NCI-H1092 treated with DMSO at 0.1 percent for 48 hours (cell line): ENCODE results near the gene STIMATE.

Experiments
- DNase-seq: peaks from one replicate; lab custom pipeline; 2025; lab: John Stamatoyannopoulos, UW

The STIMATE gene

DNA sequence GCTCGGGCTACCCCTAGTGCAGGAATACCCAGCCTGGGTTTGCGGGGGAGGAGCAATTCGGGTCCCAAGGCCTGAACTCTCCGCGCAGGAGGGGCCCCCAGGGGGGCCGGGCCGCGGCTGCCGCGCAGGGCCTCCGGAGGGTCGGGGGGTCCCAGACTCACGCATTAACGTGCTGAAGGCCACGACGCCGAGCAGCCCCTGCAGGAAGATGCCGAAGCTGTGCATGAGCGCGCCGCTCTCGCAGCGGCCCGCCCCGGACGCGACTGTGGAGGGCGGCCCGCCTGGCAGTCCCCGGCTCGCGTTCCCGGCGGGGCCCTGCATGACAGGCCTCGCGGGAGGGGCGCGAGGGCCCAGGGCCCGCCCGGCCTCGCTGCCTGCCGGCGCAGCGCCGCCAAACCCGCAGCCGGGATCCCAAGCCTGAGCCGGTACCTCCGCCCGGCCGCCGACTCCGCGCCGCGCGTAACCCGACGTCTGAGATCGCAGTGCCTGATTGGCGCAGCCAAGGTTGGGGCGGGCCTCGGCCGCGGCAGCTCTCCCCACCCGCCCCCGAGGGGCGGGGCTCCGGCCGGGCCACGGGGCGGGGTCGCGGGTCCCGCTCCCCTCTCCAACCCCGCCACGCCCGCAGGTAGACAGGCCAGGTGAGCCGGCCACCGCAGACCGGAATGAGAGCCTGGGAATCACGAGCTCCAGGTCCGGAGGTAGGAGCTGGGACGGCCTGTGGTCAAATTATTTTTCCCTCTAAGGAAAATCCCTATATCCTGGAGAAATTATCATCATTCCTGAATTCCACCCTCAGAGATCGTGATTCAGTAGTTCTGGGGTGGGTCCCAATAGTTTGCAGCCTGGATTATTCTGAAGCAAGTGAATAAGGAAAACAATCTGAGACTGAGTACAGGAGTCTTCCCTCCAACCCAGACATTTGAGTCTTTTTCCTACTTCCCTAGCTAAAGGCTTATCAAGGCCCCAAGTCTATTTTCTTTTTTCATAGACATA lies at the start of gene STIMATE:
TSS of gene STIMATE (minus strand) at position 419 of the 993 bp plus-strand sequence. CDS start at position 321, 98 bp downstream.
- peak; percentile 65 for DNase-seq

DNA sequence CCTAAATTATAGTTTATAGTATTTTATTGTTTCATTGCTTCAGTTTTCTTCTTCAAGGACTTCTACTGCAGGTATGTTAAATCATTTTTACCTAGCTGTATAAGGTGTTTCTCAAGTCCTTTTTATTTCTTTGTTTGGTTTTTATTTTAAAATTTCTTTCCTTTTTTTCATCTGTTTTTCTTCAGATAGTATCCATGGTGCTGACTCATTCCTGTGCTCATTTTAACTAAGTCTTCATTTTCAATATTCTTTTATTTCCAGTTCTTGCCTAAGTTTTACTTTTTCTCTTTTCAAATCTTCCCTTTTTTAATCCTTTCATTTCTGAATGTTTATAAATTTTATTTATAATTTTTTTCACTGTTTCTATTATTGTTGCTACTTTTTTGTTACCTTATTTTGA lies 42.3 kb upstream of the STIMATE start:
- no peak for DNase-seq

DNA sequence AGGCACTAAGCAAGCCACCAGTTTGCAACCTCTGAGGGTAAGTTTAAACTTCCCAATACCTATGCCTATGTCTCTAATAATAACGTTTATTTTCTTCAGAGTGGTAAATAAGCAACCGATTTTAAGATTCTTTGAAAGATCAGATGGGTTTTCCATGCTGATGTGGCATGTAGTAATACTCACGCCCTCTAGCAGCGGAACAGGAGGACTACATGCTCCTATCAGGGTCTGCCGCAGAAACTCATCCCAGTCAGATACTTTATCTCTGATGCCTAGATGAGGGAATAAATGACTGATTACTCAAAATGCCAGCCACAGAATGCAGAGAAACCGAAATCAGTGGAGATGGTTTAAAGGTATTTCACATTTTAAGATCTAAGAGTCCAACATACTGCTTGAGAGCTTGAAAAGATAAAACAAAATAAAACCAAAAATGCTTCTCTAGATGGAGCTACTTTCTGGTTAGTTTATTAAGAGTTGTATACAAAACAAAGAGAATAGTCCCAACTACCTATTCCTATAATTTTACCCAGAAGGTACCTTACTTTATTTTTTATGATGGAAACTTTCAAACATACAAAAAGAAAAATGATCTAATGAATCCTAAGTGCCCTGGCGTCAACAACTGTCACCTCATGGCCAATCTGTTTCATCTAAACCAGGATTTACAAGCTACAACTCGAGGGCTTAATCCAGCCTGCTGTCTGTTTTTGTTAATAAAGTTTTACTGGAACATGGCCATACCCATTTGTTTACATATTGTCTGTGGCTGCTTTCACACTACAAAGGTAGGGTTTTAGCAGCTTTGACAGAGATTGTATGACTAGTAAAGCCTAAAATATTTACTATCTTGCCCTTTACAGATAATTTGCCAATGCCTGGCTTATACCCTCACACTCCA lies 37.5 kb upstream of the STIMATE start:
- peak; percentile 25 for DNase-seq

DNA sequence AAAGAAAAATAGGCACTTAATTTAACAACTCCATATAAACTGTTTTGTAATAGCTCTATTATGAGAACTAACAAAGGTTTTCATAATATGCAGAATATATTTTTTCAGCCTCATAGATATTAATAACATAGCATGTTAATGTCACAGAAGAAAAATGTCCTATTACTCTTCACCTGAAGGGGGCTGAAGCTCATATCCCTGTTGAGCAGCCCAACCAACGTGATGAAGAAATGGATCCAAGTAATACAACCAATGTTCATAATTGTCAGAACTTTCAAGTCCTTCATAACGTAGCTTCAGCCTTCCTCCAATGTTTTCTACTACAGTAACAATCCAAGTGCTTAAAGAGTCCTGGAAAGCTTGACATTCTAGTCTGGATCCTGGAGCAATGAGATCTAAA lies 34.5 kb upstream of the STIMATE start:
- DNase-seq, result no peak

DNA sequence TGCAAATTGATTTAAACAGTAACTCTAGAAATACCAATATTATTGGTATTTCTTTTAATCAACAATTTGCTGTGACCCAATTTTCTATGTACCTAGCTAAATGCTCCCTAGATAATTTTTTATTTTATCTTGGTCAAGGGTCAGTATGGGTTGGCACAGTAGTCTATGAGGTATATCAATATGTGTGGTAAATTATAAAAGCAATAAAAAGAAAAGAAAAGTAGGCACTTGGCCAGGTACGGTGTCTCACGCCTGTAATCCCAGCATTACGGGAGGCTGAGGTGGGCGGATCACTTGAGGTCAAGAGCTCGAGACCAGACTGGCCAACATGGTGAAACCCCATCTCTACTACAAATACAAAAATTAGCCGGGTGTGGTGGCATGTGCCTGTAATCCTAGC lies 34.0 kb upstream of the STIMATE start:
- no peak for DNase-seq

DNA sequence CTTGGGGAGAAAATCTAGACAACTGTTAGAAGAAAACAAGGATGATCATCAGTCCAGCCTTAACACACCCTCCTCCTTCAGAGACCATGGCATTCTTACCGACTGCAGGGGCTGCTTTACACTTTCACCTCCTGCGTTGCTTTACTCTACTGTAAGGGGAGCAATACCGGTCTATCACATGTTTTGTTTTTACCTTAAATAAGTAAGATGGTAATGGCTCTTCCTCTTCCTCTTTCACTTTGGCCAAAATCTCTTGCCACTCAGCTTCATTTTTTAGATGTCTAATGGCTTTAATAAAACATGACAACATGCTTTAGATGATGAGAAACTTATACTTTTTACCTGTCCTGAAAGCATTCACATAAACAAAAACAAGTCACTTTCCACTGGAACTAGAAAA lies 33.4 kb upstream of the STIMATE start:
- DNase-seq, result no peak

DNA sequence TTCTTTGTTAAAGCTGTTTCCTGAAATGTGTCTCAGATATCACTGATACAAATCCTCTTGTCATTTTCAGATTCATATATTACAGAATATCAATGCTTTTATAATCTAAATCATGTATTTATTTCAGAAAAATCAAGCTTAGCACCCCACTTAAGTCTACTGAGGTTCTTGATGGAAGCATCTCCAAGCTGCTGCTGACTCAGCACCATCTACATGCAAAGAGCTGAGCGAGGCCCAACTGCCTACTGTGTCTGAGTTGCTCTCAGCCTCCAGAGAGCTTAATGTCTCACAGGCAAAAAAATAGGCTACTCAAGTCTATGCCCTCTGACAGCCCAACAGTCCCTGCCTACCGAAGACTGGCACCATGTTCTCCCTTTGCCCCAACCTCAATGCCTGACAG lies 29.2 kb upstream of the STIMATE start:
- DNase-seq, result no peak

DNA sequence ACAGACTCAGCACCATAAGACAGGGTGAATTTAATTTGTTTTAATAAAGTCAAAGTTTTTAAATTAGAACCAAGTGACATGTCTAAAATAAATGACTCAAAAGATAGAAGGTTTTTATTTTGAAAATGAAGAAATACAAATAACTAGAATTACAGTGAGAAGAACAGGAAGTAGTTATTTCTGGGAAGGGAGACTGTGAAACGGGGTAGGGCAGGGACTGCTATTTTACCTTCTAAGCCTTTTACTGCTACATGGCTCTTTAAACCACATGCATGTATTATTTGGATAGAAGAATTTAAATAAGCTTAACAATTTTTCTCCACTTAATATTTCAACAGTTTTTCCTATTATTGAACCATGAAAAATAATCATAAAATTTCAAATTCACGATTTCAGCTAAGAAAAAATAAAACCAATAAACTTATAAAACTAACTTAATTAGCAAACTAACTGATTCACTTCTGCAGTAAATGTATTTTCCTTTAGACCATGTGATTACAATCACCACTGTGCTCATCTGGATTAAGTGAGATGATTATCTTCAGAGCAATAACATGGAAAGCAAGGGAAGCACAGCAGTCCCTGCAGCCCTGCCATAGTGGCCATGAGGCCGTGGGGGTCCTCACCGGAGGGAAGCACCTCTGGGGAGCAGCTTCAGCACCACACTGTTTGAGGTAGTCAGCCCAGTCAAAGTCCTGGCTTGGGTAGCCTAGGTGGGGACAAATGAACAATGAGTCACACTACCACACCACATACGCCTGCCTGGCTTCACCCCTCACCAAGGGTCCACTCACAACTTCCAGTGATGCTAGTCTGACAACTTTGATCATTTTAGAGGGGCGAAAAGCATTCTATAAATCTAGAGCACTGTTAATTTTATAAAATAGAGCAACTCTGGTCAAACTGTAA lies 28.3 kb upstream of the STIMATE start:
- no peak for DNase-seq

DNA sequence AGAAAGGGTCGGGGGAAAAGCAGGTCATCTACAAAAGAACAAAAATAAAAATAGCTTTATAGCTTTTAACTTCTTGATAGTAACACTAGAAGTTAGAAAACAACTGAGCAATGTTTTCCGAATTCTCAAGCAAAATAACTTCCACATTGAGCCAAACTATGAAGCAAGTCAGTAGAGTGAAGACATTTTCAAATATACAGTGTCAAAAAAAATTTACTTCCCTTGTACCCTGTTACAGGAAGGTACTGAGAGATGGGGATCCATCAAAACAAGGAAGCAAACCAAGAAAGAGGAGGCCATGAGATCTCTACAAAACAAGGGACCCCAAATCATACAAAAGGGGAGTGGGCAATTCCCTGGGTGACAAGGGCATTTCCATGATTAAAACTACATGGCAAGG lies 26.6 kb upstream of the STIMATE start:
- DNase-seq, result no peak

DNA sequence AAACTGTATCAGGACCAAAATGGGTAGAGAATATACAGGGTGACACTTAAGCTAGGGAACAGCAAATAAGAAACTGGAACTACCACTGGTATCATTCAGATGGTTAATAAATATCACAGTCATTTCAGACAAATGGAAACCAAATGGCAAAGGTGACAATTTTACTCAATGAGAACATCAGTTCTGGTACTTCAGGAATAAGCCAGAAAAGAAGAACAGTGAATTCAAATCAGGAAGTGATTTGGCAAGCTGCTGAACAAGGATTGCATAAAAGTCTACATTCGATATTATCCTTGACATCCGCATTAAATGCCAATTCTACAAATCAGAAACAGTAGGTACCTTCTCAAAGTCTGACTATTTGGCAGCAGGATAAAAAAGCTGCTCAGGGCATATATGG lies 23.5 kb upstream of the STIMATE start:
- DNase-seq, result no peak

DNA sequence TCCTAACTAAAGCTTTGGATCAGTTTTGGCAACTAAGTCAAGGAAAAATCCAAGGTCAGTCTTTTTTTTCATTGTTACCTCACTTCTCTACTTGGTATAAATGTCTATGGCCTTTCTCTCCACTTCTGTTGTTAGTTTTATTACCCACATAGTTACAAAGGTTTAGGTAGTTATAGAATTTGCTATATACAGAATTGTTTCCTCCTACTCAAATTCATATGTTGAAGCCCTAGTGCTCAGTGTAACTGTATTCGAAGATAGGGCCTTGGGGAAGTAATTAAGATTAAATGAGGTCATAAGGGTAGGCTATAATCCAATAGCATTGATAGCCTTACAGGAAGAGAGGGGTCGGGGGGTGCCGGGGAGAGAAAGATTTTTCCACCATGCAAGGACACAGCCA lies 19.7 kb upstream of the STIMATE start:
- no peak for DNase-seq

DNA sequence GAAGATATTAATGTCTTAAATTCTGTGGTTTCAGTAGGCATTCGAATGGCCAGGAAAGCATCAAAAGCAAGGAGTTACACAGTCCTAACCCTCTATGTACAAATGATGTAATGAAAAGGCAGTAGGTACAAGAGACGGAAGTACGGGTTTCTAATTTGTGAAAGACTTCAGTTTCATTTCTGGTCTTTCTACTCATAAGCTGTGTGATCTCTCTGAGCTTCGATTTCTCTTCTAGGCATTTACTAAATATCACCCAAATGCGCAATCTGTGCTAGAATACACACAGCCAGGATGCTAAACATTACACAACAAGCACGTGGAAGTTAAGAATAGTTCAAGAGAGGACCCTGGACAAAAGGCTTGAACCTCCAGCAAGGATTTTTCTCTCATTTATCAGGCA lies 17.9 kb upstream of the STIMATE start:
- DNase-seq, result no peak

DNA sequence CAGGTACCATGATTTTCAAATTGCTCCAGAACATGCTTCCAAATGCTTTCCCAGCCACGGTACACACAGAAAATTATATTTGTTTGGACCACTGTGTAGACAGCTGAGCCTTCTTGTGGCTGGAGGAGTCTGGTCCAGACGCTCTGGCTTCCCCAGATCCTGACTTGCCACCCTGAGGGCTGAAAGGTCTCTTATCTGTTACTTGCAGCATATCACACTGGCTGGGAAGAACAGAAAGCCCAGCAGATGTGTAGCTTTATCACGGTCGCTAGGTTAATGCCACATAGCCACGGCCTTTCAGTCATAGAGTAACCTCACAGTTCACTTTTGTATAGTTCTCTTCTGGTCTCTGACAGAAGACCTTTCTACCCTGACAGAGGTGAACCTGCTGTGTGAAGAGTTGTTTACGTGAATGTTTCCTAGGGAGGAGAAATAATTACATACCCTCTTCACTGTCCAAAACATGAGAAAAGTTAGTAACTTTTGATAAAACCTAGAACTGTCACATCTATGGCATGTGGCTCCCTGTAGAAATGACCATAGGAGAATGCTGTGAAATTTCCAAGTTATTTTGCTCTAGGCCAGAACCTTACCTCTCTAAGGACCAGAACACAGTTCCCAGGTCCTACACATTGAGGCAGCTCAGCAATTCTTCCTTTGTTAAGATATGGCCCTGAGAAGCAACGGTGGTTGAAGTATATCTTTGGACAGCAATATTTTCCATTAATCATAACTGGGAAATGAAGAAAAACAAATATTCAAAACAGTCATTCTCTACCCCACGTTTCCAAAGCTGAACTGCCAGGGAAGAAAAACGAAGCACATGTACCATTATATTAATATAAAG lies 15.8 kb upstream of the STIMATE start:
- no peak for DNase-seq

DNA sequence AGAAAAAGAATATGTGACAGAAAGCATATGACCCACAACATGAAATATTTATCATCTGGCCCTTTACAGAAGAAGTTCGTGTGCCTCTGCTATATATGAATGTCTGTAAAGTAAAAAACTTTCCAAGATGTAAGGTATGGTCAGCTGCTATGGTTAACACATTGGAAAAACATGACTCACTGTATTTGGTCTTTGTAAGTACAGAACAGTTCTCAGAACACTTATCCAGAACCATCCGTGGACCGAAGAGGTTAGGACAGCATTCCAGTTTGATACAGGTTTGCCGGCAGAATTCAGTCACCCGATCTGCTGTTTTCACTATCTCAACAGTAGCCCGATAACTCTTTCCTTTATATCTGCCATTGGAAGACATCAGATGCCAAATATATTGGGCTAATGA lies 13.5 kb upstream of the STIMATE start:
- DNase-seq, result no peak

DNA sequence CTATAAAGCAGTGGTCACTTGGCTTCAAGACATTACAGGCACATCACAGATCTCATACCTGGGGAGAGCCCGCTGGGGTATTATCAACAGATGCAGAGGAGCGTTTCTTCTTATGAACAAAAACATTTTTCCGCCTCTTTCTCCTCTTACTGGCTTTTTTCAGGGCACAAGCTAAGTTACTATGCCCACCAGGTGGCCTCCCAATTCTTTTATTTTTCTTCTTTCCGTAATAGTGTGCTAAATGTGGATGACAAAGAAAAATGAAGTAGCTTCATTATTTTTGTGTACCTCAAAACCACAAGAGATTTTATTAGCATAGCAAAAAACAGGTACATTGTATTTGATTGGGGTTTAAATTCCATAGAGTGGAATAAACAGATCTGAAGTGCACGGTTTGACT lies 10.1 kb upstream of the STIMATE start:
- no peak for DNase-seq

DNA sequence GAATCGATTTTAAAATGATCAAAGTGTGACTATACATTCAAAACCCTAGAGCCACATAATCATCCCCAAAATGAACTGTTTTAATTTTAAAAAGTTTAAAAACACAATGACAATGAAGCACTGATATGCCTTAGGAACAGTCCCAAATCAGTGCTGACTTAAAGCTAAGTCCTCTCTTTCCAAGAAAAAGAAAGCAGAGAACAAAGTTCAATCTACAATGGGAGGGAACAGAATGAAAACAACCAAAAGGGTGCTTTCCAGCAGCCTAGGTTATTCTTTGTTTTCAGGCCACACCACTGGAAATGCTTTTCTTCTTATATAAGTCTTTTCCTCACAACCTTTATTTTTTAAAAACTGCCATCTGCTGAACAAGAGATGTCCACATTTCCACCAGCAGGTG lies 7.2 kb upstream of the STIMATE start:
- no peak for DNase-seq

DNA sequence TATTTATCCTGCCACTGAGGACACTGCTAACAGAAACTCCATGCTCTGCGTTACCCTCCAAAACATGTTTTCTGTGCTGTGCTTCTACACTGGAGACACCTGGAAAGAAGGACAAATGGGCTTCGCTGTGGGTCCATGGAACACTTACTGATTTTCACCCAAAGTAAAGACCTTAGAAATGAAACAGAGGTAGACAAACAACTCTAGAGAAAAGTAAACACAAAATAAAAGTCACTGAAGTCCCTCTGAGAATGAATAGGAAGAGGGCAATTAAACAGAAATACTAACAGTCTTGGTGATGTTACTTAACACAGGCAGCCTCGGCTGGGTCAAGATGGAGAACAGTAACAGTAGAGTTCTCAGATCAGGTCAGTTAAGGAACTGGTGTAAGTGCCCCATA lies 6.7 kb upstream of the STIMATE start:
- DNase-seq, result no peak

DNA sequence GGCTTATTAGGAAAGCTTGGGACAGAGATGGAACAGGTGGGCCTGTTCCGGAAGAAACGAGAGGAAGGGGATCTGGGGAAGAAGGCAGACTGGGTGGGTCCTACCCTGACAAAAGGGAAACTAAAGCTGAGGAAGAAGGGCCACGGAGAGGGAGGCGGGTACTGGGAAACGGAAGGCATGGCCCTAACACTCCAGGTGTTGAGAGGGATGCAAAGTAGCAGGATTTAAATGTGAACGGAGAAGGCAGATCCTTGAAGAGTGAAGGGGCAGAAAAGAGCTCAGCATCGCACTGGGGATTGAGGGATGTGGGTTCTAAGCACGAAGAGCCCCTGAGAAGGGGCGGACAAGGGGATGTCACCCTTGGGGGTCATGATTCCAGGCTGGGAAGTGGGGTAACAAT lies 735 bp downstream of the STIMATE start:
- no peak for DNase-seq

DNA sequence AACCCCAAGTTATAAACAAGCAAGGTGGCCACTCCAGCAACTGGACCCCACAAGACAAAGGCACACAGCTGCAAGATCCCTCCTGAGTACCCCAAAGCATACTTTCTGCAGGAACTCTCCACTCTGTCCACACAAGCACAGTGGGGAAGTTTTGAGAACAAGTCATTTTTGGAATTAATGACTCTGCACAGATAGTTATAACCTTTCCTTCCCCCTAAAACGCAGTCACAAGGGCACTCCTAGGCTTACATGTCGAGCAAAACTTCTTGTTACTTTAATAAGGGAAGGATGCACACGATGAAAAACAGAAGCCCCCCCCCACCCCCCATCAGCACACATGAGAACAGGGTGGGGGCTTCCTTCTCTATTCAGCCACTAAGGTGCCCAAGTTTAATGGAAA lies 1.2 kb downstream of the STIMATE start:
- no peak for DNase-seq

DNA sequence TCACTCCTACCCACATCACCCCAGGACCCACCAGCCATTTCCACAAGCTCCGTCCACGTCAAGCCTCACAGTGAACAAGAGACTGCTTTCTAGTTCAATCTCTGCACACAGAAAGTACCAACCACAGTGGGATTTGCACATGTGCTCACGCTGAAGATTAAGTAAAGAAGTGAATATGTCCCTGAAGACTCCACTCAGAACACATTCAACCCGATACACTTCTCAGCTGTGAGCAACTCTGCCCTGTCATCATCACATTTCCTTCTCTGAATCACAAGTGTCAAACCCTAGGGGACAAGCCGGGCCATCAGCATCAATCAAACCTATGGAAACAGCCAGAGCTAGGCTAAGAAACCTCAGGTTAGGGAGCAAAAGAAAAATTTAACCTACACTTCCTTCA lies 1.9 kb downstream of the STIMATE start:
- no peak for DNase-seq

DNA sequence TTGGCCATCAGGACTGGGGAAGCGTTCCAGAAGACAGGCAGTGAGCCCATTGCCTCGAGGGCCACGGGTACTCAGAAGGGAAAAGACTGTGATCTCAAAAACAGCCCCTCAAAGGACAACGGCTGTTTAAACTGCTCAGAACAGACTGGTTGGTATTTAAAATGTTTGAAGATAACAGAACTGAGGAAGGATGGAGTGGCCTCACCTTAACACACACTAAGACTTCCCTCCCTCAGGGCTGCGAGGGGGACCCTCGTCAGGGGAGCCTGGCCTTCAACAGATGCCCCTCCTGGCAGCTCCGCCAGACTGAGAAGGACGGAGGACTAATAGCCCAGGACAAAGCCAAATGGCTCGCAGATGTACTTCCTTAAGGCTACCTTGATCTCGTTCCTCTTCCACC lies 2.6 kb downstream of the STIMATE start:
- DNase-seq, result no peak
